ENCODE measurements around the gene MTFMT.

MTFMT gene

GRCh38 chr15:64975390-64975789 lies 54.0 kb downstream of the MTFMT start:
- DNase-seq (ENCODE audit: low read depth), result no peak
- no peak for TF ChIP-seq CTCF (IDR thresholded peaks at IDR 0.05; ENCODE audit: low read depth, low read length, missing control alignments)
- H3K4me3 ChIP-seq (ENCODE audit: low read depth, low read length), result no peak overlapping the region

DNA sequence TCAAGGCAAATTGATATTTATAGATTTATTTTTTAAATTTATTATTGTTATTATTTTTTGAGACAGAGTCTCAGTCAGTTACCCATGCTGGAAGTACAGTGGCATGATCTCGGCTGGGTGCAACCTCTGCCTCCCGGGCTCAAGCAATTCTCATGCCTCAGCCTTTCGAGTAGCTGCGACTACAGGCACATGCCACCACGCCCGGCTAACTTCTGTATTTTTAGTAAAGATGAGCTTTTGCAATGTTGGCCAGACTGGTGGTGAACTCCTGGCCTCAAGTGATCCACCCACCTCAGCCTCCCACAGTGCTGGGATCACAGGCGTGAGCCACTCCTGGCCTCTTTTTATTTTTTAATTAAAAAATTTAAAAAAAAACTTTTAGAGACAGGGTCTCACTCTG lies 58.7 kb downstream of the MTFMT start:
- DNase-seq (ENCODE audit: low read depth), result no peak
- H3K4me3 ChIP-seq (ENCODE audit: low read depth, low read length), result no peak overlapping the region
- no peak for TF ChIP-seq CTCF (IDR thresholded peaks at IDR 0.05; ENCODE audit: low read depth, low read length, missing control alignments)

DNA sequence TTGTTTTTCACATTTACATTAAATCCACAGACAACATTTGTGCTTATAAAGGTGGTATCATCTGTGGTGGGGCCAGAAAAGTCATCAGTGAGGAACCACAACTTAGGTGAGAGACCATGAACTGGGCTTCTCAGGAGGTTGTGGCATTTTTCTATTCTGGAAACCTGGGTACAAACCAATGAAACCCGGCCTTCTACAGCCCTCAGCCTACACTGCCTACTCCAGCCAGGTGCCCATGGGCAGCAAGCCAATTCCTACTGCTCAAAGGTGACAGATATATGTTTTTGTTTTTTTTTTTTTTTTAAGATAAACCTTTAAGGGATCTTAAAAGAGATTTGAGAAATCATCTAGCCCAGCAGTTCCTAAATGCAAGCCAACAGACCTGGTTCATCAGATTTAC lies 60.0 kb downstream of the MTFMT start:
- no peak overlapping the region for H3K4me3 ChIP-seq (ENCODE audit: low read depth, low read length)
- no peak for TF ChIP-seq CTCF (IDR thresholded peaks at IDR 0.05; ENCODE audit: low read depth, low read length, missing control alignments)
- DNase-seq (ENCODE audit: low read depth), result no peak

DNA sequence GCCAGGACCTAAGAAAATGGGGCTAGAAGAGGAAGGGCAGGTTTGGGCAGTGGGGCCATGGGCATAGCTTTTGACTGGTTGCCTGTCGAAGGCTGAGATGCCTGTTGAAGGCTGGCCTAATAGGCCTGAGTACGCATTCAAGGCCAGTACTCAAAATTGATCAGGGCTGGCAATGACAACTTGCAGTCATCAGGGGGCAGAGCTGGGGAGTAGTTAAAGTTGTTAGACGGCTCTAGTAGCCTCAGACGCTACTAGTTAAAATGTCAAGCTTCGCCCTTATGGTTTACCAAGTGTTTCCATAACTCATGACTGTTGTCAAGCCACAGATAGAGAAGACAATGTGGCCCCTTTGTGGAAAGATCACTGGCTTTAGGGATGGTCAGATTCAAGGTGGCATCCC lies 68.4 kb downstream of the MTFMT start:
- DNase-seq (ENCODE audit: low read depth), result no peak
- no peak for TF ChIP-seq CTCF (IDR thresholded peaks at IDR 0.05; ENCODE audit: low read depth, low read length, missing control alignments)
- H3K4me3 ChIP-seq (ENCODE audit: low read depth, low read length), result no peak overlapping the region

DNA sequence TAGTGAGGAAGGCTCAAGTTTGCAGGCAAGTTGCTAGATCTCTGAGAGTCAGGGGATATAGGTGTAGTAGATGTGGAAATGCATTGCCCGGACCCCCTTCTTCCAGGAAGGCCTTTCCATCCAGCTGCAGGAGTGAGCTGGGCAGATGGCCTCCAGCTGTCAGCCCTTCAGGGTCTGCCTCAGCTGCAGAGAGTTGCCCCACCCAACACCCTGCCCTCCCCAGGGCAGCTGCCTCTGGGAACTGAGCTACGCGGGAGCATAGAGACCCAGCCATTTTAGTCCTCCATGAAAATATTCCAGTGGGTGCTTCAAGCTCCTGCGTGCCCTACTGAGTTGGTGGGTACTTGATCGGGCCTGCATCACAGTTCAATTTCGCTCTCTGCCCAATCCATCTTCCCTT lies 69.3 kb downstream of the MTFMT start:
- no peak for DNase-seq (ENCODE audit: low read depth)
- TF ChIP-seq CTCF (IDR thresholded peaks at IDR 0.05; ENCODE audit: low read depth, low read length, missing control alignments), result no peak
- no peak overlapping the region for H3K4me3 ChIP-seq (ENCODE audit: low read depth, low read length)

- DNase-seq (ENCODE audit: low read depth), result no peak
- no peak overlapping the region for H3K4me3 ChIP-seq (ENCODE audit: low read depth, low read length)
- no peak for TF ChIP-seq CTCF (IDR thresholded peaks at IDR 0.05; ENCODE audit: low read depth, low read length, missing control alignments)
These were observed 70.3 kb downstream of the MTFMT start for GRCh38 chr15:64959128-64959527.

- TF ChIP-seq CTCF (IDR thresholded peaks at IDR 0.05; ENCODE audit: low read depth, low read length, missing control alignments), result no peak
- DNase-seq (ENCODE audit: low read depth), result no peak
- H3K4me3 ChIP-seq (ENCODE audit: low read depth, low read length), result no peak overlapping the region
These were observed 75.0 kb downstream of the MTFMT start for GRCh38 chr15:64954395-64954794.

All from GM12864 (cell line).